ENCODE results near the gene OR51D1.

Gene OR51D1

DNA sequence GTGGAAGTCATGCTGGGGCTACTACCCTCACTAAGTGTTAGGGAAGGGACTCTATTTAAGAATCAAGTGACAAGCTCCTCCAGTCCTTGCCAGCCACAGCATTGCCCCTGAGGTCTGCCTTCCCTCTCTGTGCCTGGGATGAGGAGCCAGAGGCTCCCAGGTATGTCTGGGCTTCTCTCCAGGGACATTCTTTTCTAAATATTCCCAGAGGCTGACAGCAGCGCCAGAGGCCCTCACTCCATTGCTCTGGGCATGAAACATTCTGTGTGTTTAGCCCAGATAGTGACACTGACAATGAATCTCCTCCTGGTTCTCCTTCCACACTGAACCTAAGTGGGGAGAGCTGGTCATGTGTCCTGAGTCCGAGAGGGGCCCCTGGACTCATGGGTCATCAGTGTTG is 8.7 kb downstream of the OR51D1 start:
- no peak for DNase-seq

DNA sequence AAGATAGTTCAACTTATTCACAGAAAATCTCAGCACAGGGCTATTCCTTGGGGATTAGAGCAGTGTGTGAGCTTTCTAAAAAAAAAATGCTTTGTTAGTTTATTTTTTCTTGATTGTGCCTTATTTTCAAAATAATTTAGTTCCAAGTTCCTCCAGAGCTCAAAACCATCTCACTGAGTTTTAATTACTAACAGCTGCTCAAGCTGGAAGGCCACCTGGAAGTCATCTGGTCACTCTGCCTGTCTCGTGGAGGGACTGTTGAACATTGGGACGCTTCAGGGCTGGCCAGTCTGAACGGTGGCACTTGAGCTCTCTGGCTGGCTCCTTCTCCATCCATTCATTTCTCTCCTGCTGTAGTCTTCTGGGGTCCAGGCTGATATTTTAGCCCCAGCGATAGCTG is 10.5 kb downstream of the OR51D1 start:
- no peak for DNase-seq

DNA sequence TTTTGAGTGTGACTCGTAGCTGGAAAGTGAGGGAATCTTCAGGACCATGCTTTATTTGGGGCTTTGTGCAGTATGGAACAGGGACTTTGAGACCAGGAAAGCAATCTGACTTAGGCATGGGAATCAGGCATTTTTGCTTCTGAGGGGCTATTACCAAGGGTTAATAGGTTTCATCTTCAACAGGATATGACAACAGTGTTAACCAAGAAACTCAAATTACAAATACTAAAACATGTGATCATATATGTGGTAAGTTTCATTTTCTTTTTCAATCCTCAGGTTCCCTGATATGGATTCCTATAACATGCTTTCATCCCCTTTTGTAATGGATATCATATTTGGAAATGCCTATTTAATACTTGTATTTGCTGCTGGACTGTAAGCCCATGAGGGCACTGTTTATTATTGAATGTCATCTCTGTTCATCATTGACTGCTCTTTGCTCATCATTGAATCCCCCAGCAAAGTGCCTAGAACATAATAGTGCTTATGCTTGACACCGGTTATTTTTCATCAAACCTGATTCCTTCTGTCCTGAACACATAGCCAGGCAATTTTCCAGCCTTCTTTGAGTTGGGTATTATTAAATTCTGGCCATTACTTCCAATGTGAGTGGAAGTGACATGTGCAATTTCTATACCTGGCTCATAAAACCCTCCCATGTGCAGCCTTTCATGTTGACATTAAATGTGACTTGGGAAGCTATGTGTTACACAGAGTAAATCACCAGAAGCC is 17.5 kb downstream of the OR51D1 start:
- DNase-seq: no peak

DNA sequence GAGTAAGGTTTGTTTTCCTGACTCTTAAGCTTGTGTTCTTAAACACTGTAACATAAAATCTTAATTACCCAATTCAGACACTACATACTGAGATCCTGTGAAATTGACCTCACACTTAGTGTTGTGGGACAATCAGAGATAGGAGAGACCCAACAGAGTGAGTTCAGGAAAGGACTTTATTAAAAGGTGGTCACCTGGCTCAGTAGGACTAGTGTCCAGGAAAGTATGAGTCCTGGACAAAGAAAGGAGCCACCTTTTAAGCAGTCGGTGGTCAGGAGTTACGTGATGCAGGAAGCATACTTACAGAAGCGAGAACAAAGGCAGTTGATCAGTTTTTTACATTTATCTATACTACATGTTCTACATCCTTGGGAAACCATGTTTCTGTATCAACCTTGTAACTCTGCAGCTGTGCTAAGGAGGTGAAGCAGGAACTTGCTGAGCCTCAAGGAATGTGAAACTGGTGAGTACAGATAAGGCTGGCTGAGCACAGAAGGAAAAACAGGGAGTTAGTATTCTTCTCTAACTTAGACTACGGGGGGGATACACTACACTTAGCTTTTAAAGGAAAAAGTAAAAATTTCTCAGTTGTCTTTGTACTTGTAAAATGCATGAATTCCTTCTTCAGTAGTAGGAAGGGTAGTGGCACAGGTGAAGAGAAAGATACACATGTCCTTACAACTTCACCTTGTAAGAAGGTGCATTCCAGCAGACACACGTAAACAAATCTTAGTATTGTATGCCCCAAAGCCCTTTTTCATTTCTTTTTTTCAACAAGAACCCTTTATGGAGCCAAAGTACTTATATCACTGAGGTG is 21.6 kb downstream of the OR51D1 start:
- DNase-seq: no peak

DNA sequence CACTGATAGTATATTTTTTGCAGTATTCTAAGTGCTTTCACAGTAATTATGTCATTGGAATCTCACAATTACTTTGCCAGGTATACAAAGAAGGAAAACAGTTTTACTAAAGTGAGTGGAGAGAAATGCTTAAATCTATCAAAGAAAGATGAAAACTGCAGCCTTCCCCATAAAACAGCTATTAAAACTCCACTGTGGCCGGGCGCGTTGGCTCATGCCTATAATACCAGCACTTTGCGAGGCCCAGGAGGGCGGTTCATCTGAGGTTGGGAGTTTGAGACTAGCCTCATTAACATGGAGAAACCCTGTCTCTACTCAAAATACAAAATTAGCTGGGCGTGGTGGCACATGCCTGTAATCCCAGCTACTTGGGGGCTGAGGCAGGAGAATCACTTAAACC is 25.6 kb downstream of the OR51D1 start:
- DNase-seq: no peak

DNA sequence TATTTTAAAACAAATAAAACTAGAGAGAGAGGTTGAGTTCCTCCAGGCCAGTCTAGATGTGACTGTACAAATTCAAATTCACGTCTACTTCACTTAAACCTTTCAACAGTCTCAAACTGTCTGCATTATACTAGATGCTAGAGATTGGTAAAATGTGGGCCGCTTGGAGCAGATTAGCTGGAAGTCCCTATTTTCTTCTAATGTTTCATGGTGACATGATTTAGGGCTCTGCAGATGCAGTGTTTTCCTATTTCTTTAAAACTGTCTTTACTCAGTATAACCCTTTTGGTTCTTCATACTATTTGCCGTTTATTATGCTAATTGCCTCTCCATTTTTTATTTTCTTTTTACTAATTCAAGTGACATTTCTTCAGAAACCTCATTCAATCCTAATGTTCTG is 26.9 kb downstream of the OR51D1 start:
- DNase-seq: no peak

DNA sequence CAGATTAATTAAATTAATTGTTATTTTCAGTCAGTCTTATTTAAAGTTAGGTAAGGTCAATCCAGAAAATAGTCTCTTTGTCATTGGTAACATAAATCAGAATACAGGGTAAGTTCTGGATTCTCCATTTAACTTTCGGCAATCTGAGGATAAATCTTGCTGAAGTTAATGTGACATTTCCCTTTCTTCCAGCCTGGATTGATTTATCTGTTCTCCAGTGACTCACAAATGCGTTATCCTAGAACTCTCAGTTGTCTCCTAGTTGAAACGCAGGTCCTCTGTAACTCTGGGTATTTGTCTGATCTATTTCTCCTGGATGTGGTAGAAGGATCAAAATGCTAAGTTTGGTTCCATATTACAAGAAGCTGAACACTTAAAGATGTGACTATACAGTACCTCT is 27.5 kb downstream of the OR51D1 start:
- no peak for DNase-seq

DNA sequence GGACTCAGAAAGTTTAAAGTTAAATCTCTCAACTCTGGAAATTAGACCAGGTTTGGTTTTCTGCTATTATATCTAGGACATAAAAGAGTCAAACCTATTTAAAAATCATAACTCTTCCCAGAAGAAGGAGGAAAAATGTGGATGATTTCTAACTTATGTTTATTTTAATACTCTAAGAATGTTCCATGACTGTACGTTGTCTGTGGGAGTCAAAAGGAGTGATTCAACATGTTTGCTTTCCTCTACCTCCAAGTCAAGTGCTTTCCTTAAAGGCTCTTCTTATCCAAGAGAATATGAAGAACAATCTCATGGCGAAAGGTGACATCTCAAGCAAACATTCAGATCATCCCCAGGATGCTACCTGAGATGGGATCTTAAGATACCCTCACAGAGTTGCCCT is 28.1 kb downstream of the OR51D1 start:
- no peak for DNase-seq

DNA sequence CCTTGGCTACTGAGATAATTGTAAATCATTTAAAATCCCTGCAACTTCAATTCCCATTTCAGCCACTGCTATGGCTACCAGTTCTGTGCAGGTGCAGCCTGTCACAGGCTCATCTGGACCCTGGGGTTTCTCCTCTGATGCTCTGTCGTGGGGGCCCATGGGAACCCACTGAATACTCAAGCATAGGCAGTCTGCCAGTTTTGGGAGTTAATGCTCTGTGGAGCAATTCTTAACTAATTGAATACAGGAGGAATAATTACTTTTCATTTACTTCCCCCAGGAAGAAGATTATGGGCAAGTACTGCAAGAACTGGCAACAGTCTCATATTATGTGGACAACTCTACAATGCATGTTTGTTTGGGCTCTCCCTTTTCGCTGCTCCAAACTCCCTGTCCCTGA is 34.5 kb downstream of the OR51D1 start:
- no peak for DNase-seq

DNA sequence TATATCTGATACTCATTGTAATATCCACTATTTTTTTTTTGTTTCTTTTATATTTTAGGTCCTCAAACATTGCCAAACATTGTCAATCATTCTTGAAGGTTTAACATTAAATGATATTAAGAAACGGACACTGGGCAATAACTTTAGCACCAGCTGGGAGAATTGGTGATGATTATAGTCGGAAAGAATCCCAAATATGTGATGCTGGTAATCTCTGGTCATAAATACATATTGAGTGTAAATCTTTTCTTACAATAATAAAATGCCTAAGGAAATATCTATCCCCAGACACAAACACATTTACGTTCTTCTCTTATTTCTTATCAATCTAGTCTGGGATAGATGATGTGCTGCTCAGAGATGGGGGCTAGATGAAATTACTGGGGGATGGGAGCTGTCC is 35.2 kb downstream of the OR51D1 start:
- no peak for DNase-seq

DNA sequence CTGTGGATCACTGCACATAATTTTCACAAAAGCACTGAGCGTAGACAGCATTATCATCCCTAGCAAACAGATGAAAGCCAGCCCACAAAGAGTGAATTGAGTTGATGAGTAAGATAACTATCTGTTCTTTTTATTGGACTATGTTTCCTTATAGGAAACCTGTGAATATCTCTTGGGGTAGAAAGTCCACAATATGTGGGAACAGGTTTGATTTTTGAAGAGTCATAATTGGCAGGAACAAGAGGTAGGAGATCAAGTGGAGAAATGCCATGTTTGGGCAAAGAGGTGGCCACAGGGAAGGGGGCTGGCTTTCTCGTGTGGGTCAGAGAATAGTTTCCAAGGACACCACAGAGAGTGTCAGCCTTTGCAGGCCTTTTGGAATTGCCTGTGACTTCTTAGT is 36.5 kb downstream of the OR51D1 start:
- DNase-seq: no peak

DNA sequence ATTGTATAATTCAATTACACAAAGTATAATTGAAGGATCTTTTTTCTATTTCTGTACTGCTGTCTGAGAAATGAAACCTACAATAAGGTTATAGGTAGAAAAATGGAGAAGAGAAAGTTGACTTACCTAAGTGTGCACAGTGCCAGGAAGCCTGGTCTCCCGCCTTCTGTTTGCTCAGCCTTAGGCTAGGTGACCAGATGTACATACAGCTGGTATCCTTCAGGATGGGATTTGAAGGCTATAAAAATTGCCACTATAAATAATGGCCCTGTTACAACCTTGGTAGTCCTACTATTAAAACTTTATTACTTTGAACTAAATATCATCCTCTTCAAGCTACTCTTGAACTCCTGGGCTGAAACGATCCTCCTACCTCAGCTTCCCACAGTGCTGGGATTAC is 40.7 kb downstream of the OR51D1 start:
- no peak for DNase-seq

DNA sequence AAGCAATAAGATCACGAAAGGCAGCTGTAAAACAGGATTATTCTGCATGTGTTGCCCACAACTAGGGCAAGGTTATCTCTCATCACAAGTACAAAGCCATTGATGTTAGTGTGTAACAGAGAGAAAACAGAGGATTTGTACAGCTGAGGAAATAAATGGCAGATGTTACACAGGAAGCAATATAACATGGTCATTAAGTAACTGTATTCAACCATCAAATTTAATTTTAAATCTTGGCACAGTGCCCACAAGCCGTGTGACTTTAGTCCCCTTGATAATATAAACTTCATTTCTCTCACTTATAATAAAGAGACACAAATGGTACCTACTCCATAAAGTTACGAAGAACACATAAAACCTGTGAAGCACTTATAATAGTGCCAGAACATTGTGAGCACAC is 43.1 kb downstream of the OR51D1 start:
- DNase-seq: no peak

DNA sequence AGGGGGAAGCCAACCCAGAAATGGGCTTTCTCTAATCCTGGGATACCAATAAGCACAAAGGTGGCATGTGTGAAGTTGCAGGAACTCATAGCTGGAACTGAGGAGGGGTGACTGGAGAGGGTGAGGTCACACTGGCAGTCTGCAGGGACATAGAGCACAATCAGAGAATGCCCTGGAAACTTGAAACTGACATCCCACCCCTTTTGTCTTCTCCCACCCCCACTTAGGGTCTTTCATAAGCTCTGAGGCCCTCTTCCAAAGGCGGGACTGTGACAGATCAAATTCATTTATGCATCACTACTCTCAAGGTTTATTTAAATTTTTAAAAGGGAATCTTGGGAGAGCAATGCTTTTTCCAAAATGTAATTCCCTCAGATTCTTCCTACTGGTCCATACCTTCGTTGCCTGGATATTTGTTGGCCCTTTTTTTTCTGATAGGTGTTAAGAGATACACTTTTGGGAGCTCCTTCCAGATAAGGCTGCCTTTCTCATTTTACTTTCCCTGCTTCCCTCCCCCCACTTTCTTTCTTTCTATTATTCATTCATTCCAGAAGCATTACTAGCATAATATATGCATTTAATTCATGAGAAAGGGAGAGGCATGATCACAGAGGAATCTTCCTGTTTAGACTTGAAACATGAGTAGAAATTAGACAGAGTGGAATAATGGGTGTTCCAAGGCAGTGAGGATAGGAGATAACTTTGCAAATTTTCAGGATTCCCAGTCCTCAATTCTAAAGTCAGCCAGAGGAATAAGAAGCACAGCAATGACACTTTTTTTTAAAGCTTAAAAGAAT is 45.5 kb downstream of the OR51D1 start:
- DNase-seq: no peak

DNA sequence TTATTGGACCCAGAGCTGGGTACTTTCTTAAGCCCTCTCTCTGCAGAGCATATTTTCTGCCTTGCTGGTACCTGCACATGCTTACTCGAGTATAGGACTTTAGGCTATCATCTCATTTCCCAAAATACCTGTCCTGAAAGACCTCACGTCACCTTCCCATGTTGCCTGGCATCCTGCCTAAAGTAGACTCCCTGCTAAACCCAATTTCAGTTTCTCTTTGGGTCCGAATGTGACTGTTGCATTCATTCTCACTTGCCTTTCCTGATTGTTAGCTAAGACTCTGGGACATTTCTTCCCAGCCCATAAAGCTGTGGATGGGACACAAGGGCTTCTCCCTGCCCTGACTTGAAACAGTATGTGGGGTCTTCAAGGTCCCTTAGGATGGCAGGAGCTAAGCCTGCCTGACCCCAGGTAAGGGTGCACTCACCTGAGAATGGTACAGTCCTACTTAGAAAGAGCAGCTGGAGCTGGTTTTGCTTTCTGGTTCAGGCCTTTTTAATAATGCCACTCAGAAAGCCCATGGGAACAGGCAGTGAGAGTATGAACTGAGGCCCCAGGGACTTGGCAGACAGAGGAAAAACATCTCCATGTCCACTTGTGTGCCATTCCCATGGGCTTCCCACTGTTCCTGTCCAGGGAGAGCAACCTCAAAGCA is 47.5 kb downstream of the OR51D1 start:
- DNase-seq: no peak
